ENCODE measurements around the gene RBMS1. TPM values are rescaled to one million over a fixed set of nuclear protein-coding genes. Genes with fewer than 3 reads are reported as not detected.

RBMS1 gene
- total and polyA plus RNA-seq, 7 donors, result 8.4 to 43.2 (median 24.1) TPM

- no peak for TF ChIP-seq CTCF (IDR thresholded peaks at IDR 0.05)
- intact Hi-C loops (cut with DNase I), result loop anchor here in 1 of 2 donors (10.0 kb wide), 1 partner anchor 75 kb away; no protein-coding TSS in a partner anchor
- DNase-seq (no peak), ATAC-seq (no peak)
- Histone ChIP-seq H3K36me3 (ENCODE audit: insufficient read depth in 1 of 2, low read depth in 1 of 2) (peaks cover 0 to 2% of the 10 kb centered on the region in 2 donors), H3K4me3 (no peak overlapping the region), H3K27ac (no peak overlapping the region), H3K27me3 (ENCODE audit: insufficient read depth in 3 of 3, low read length in 2 of 3) (no peaks in the 10 kb centered on the region), H3K4me1 (peaks cover 56% of the 10 kb centered on the region), H3K9me3 (no peaks in the 10 kb centered on the region)
- 78 to 88% (median 86%) methylated on average over 1 of the region's 1 CpG for WGBS, 3 donors
Measured at GRCh38 chr2:160399880-160400279, 93.7 kb downstream of the RBMS1 start.

- Histone ChIP-seq H3K27ac (no peak overlapping the region), H3K9me3 (no peaks in the 10 kb centered on the region), H3K27me3 (ENCODE audit: insufficient read depth in 3 of 3, low read length in 2 of 3) (no peaks in the 10 kb centered on the region), H3K4me1 (peaks cover 51% of the 10 kb centered on the region), H3K4me3 (no peak overlapping the region), H3K36me3 (ENCODE audit: insufficient read depth in 1 of 2, low read depth in 1 of 2) (peaks cover 0 to 2% of the 10 kb centered on the region in 2 donors)
- TF ChIP-seq CTCF (IDR thresholded peaks at IDR 0.05), result no peak
- ATAC-seq, result no peak
- intact Hi-C loops (cut with DNase I), result no loop called here
- WGBS, 3 donors, result 23 to 43% (median 25%) methylated on average over 2 of the region's 2 CpGs
- no peak for DNase-seq
Measured at GRCh38 chr2:160397530-160397865, 96.1 kb downstream of the RBMS1 start.

- peak overlapping the region; percentile 1 for H3K27ac ChIP-seq
- 44 to 82% (median 53%) methylated on average over 1 of the region's 1 CpG for WGBS, 3 donors
Measured at GRCh38 chr2:160394153-160394552, 99.5 kb downstream of the RBMS1 start.

GRCh38 chr2:160392201-160392600, 101.4 kb downstream of the RBMS1 start:
- WGBS, 3 donors, result 89 to 94% (median 91%) methylated on average over 3 of the region's 3 CpGs
- H3K36me3 ChIP-seq (ENCODE audit: insufficient read depth in 1 of 2, low read depth in 1 of 2), result peaks cover 0 to 2% of the 10 kb centered on the region in 2 donors
- intact Hi-C loops (cut with DNase I), result no loop called here
- no peak overlapping the region for H3K4me3 ChIP-seq
- no peak overlapping the region for H3K27ac ChIP-seq
- DNase-seq (no peak), ATAC-seq (no peak)
- H3K4me1 ChIP-seq, result peaks cover 59% of the 10 kb centered on the region
- no peaks in the 10 kb centered on the region for H3K27me3 ChIP-seq (ENCODE audit: insufficient read depth in 3 of 3, low read length in 2 of 3)
- TF ChIP-seq CTCF (IDR thresholded peaks at IDR 0.05), result no peak
- no peaks in the 10 kb centered on the region for H3K9me3 ChIP-seq

More at GRCh38 chr2:160394153-160394552, 99.5 kb downstream of the RBMS1 start:
- Histone ChIP-seq H3K27me3 (ENCODE audit: insufficient read depth in 3 of 3, low read length in 2 of 3) (no peaks in the 10 kb centered on the region), H3K36me3 (ENCODE audit: insufficient read depth in 1 of 2, low read depth in 1 of 2) (peaks cover 0 to 2% of the 10 kb centered on the region in 2 donors), H3K9me3 (no peaks in the 10 kb centered on the region), H3K4me1 (peaks cover 54% of the 10 kb centered on the region), H3K4me3 (no peak overlapping the region)
- DNase-seq (no peak), ATAC-seq (no peak)
- intact Hi-C loops (cut with DNase I), result no loop called here
- TF ChIP-seq CTCF (IDR thresholded peaks at IDR 0.05), result no peak
